GM10266 (cell line): Measurements from ENCODE around the gene EML4.
"Not testable (repeated sequence)": the region's sequence is repeated elsewhere in the genome, so short reads cannot be mapped to it uniquely, and the experiment has no call there.

Source experiments
- DNase-seq: peaks from one replicate; pipeline ENCODE4 v3.0.0; 2012; ENCODE audit errors: extremely low spot score
- TF ChIP-seq, protein P1 (sequence below): IDR thresholded peaks from 2 replicates; pipeline ENCODE4 v1.5.1; 2012; ENCODE audit warnings: mild to moderate bottlenecking, low read depth; ENCODE audit not compliant: control insufficient read depth, insufficient read depth; ENCODE audit errors: missing control alignments

The EML4 gene, protein sequence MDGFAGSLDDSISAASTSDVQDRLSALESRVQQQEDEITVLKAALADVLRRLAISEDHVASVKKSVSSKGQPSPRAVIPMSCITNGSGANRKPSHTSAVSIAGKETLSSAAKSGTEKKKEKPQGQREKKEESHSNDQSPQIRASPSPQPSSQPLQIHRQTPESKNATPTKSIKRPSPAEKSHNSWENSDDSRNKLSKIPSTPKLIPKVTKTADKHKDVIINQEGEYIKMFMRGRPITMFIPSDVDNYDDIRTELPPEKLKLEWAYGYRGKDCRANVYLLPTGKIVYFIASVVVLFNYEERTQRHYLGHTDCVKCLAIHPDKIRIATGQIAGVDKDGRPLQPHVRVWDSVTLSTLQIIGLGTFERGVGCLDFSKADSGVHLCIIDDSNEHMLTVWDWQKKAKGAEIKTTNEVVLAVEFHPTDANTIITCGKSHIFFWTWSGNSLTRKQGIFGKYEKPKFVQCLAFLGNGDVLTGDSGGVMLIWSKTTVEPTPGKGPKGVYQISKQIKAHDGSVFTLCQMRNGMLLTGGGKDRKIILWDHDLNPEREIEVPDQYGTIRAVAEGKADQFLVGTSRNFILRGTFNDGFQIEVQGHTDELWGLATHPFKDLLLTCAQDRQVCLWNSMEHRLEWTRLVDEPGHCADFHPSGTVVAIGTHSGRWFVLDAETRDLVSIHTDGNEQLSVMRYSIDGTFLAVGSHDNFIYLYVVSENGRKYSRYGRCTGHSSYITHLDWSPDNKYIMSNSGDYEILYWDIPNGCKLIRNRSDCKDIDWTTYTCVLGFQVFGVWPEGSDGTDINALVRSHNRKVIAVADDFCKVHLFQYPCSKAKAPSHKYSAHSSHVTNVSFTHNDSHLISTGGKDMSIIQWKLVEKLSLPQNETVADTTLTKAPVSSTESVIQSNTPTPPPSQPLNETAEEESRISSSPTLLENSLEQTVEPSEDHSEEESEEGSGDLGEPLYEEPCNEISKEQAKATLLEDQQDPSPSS

DNA sequence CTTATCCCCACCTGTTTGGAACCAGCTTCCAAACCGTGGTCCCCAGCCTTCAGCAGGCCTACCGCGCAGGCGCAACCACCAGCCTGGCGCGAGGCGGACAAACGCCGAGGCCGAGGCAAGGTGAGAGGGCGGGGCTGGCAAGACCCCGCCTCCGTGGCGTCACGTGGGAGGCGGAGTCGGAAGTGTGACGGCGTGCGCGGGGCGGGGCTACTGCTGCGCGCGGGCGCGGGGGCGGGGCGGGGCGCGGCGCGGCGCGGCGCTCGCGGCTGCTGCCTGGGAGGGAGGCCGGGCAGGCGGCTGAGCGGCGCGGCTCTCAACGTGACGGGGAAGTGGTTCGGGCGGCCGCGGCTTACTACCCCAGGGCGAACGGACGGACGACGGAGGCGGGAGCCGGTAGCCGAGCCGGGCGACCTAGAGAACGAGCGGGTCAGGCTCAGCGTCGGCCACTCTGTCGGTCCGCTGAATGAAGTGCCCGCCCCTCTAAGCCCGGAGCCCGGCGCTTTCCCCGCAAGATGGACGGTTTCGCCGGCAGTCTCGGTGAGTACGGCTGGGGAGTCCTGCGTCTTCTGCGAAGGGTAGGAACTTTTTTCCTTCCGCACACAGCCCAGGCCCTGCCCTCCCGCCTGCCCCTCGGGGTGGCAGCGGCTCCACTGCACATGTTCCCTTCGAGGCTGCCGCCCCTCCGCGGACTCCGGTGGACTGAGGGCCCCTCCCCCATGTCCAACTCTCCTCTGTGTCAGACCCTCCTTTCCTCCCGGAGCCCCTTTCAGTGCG is at the start of gene EML4:
EML4 (plus strand) TSS at position 254 of the 774 bp plus-strand sequence; CDS start at position 513, 259 bp downstream.
- DNase-seq = peak; percentile 95
- TF ChIP-seq, protein P1, sequence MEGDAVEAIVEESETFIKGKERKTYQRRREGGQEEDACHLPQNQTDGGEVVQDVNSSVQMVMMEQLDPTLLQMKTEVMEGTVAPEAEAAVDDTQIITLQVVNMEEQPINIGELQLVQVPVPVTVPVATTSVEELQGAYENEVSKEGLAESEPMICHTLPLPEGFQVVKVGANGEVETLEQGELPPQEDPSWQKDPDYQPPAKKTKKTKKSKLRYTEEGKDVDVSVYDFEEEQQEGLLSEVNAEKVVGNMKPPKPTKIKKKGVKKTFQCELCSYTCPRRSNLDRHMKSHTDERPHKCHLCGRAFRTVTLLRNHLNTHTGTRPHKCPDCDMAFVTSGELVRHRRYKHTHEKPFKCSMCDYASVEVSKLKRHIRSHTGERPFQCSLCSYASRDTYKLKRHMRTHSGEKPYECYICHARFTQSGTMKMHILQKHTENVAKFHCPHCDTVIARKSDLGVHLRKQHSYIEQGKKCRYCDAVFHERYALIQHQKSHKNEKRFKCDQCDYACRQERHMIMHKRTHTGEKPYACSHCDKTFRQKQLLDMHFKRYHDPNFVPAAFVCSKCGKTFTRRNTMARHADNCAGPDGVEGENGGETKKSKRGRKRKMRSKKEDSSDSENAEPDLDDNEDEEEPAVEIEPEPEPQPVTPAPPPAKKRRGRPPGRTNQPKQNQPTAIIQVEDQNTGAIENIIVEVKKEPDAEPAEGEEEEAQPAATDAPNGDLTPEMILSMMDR = no peak

DNA sequence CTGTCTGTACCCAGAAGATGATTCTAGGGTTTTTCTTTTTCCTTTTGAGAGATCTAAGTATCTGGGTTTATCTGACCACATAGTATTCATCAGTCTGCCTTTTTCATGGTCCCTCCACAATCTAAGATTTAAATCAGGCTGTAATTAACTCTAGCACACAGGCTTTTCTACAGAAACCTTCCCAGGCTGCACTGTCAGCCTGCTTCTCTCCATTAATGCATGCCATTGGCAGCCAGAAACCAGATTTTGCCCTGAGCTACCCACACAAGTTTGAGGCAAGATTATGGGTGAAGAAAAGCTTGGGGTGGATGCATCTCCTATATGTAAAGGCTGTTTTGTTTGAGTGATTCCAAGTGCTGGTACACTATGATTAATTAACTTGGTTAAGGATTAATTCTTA is 45.7 kb upstream of the EML4 start:
- DNase-seq = no peak
- TF ChIP-seq, protein P1 = no peak

DNA sequence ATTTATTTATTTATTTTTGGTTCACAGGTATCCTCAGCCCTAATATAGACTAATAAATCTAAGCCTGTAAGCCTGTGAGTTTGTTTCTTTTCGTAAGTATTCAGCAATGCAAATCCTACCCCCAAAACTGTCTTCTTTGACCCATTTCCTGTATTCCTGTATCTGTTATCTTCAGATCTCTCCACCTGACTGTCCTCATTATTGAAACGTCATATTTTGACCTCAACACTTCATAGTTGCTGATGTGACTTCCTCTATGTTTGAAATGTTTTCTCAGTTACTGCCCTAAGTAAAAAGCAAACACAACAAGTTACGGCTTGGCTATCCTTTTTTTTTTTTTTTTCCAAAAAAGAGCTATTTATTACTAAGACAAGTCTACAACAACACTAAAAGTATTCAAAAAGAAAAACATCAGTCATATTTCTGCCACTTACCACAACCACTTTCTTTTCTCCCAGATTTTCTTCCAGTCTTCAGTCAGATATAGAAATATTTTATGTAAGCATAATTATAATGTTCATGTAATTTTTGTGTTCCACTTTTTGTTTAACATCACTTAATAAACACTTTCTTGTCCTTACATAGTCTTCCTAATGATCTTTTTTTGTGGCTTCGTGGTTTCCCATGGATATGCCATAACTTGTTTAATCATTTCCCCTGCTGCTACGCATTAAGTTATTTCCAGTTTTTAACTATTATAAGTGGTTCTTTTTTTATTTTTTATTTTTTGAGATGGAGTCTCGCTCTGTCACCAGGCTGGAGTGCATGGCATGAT is 45.0 kb upstream of the EML4 start:
- no peak for DNase-seq
- TF ChIP-seq, protein P1 = no peak

DNA sequence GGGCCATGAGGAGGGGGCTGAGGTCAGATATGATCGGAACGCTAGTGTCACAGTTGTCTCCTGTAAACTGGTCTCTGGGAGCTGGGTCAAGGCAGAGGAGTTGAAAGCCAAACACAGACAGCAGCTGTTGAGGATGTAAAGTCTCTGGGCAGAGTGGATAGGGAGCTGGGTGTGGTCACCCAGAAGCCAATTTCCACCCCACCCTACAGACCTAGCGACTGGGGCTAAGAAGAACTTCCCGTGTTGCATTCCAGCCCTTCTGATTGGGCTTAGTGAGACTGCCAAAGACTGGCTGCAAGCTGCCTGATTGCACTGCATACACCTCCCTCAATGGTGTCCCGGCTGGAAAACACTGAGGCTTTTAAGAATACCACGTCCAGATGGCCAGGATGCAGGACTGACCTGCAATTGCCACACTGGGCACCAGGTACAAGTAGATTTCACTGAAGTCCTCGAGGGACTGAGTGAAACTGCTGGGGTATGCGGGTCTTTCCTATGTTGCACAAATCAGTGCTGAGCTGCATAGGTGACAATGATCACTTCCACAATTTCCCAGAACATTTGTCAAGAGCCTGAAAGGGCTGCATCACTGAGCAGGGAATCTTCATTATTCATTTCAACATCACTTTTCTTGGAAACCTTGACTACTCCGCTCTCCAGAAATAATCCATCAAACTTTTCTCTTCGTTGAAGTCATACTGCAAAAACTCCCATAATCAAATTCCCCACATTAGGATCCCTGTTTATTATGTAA is 43.1 kb upstream of the EML4 start:
- TF ChIP-seq, protein P1 = no peak
- DNase-seq = no peak

DNA sequence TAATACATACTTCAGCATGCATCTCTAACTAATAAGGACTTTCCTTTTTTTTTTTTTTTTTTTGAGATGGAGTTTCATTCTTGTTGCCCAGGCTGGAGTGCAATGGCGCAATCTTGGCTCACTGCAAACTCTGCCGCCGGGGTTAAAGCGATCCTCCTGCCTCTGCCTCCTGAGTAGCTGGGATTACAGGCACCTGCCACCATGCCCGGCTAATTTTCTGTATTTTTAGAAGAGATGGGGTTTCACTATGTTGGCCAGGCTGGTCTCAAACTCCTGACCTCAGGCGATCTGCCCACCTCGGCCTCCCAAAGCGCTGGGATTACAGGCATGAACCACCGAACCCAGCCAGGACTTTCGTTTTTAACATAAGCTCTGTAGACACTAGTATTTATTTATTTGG is 42.3 kb upstream of the EML4 start:
- not testable (repeated sequence) for DNase-seq

DNA sequence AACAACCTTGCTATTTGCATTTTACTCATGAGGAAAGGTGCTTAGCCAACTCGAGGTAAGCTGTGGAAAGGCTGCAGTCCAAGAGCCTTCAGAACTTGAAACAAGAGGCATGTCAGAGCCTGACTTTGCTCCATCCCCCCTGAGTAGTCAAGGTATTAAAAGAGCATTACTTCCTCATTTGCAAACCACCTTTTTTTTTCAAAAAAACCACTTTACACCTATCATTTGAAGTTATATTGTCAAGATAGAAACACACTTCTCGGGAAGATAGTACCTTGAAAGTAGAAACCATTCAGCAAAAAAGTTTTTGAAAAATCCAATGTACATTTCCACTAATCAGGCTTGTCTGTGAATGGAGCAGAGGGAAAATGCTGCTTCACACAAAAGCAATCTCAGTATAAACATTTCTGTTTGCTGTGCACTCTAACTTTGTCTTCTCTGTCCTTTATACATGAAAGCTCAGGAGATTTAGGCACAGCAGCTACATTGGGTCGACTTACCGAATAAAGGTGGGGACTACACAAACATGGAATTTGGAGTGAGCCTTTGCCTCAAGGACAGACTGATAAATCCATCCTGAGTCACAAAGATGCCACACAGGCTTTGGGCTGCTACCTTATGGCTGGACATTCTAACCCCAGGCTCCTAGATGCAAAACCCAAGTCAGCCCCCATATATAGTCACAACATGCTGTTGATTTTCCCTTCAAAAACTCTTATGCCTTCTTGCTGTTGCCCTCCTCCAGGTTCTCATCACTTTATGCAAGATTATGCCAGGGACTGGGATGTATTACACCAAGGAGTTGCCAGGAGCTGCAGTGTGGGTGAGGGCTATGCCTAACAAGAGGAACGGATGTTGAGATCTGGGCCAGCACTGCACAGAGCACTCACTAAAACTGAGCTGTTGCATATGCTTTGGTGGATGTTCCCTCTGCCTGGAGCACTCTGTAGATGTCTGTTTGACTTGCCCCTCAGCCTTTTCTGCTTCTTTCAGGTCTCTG is 41.4 kb upstream of the EML4 start:
- no peak for DNase-seq
- TF ChIP-seq, protein P1 = no peak
